HG03175 (cell line): ENCODE measurements around the gene FAM110D.

Experiments
- ATAC-seq: cut with Tn5 transposase; IDR thresholded peaks from one replicate; pipeline ENCODE4 v1.9.1; 2021; ENCODE audit warnings: mild to moderate bottlenecking, moderate library complexity; ENCODE audit not compliant: unreplicated experiment

Gene FAM110D

GRCh38 chr1:26181586-26182382 lies 22.9 kb downstream of the FAM110D start:
- no peak for ATAC-seq

- ATAC-seq, result no peak
These were observed 23.5 kb downstream of the FAM110D start for GRCh38 chr1:26182383-26182696.

- no peak for ATAC-seq
These were observed 25.2 kb downstream of the FAM110D start for GRCh38 chr1:26184086-26184485.

- ATAC-seq, result no peak
These were observed 26.0 kb downstream of the FAM110D start for GRCh38 chr1:26184883-26185282.

GRCh38 chr1:26187882-26188281 lies 29.0 kb downstream of the FAM110D start:
- no peak for ATAC-seq

GRCh38 chr1:26188477-26188876 lies 29.6 kb downstream of the FAM110D start:
- ATAC-seq, result no peak

- ATAC-seq, result no peak
These were observed 30.5 kb downstream of the FAM110D start for GRCh38 chr1:26189331-26189730.

GRCh38 chr1:26189751-26190275 lies 30.9 kb downstream of the FAM110D start:
- ATAC-seq, result no peak

GRCh38 chr1:26190373-26190987 lies 31.6 kb downstream of the FAM110D start, which contains the start of gene CATSPER4:
Gene CATSPER4, plus strand, starts transcription at chr1:26190602. Its CDS starts 26 bp downstream, at chr1:26190628.
- no peak for ATAC-seq

GRCh38 chr1:26191739-26192138 lies 32.9 kb downstream of the FAM110D start:
- no peak for ATAC-seq

- no peak for ATAC-seq
These were observed 36.9 kb downstream of the FAM110D start for GRCh38 chr1:26195805-26196204.

GRCh38 chr1:26197301-26197700 lies 38.4 kb downstream of the FAM110D start:
- no peak for ATAC-seq

- ATAC-seq, result no peak
These were observed 38.9 kb downstream of the FAM110D start for GRCh38 chr1:26197813-26198212.

GRCh38 chr1:26200413-26200812 lies 41.5 kb downstream of the FAM110D start:
- ATAC-seq, result no peak

- ATAC-seq, result no peak
These were observed 44.9 kb downstream of the FAM110D start for GRCh38 chr1:26203642-26204318.

- no peak for ATAC-seq
These were observed 51.4 kb downstream of the FAM110D start for GRCh38 chr1:26210147-26210870.

GRCh38 chr1:26212726-26213125 lies 53.8 kb downstream of the FAM110D start:
- no peak for ATAC-seq

GRCh38 chr1:26213335-26213905 lies 54.5 kb downstream of the FAM110D start:
- ATAC-seq, result no peak
